HFFc6 (cell line): ENCODE data around the gene RPS3. TPM values are rescaled to one million over a fixed set of nuclear protein-coding genes. Genes with fewer than 3 reads are reported as not detected.

ENCODE experiments used
- DNase-seq: peaks from one replicate; pipeline ENCODE4 v3.0.0-alpha.2; 2018
- H3K27ac Mint-ChIP-seq: 2 replicates; pipeline ENCODE4 v1.8.0; 2020; ENCODE audit warnings: mild to moderate bottlenecking, mixed read lengths
- H3K27me3 Mint-ChIP-seq: 2 replicates; pipeline ENCODE4 v1.8.0; 2021; ENCODE audit warnings: mild to moderate bottlenecking, moderate library complexity, mixed read lengths; ENCODE audit not compliant: insufficient read depth
- H3K36me3 Mint-ChIP-seq: 2 replicates; pipeline ENCODE4 v1.8.0; 2021; ENCODE audit warnings: low read depth, mixed read lengths
- H3K4me1 Mint-ChIP-seq: 2 replicates; pipeline ENCODE4 v1.8.0; 2020; ENCODE audit warnings: low read depth, mixed read lengths
- H3K4me3 Mint-ChIP-seq: 2 replicates; pipeline ENCODE4 v1.8.0; 2020; ENCODE audit warnings: mild to moderate bottlenecking, moderate library complexity, mixed read lengths
- H3K9me3 Mint-ChIP-seq: 2 replicates; pipeline ENCODE4 v1.8.0; 2020; ENCODE audit warnings: mild to moderate bottlenecking, mixed read lengths
- total RNA-seq, 6 experiments: library from RNA; stranded (reverse); fragmentation: NEBNext Ultra II Directional; extraction: Animal tissue kit (Norgen Biotek cat#: 25700); gene quantifications; 2 replicates in 1 of 6; 3 replicates in 5 of 6; pipeline ENCODE4 v1.2.3, GENCODE V29; 2021
- TF ChIP-seq, protein P1 (sequence below): fragments of 200-600 bp; sonication (generic); IDR thresholded peaks from 2 replicates; pipeline ENCODE4 v1.5.0; 2021; ENCODE audit warnings: antibody characterized with exemption, mild to moderate bottlenecking

RPS3 gene
- total RNA-seq, 6 experiments from 2014 or later = 1,897 to 2,167 (median 1,932) TPM

DNA sequence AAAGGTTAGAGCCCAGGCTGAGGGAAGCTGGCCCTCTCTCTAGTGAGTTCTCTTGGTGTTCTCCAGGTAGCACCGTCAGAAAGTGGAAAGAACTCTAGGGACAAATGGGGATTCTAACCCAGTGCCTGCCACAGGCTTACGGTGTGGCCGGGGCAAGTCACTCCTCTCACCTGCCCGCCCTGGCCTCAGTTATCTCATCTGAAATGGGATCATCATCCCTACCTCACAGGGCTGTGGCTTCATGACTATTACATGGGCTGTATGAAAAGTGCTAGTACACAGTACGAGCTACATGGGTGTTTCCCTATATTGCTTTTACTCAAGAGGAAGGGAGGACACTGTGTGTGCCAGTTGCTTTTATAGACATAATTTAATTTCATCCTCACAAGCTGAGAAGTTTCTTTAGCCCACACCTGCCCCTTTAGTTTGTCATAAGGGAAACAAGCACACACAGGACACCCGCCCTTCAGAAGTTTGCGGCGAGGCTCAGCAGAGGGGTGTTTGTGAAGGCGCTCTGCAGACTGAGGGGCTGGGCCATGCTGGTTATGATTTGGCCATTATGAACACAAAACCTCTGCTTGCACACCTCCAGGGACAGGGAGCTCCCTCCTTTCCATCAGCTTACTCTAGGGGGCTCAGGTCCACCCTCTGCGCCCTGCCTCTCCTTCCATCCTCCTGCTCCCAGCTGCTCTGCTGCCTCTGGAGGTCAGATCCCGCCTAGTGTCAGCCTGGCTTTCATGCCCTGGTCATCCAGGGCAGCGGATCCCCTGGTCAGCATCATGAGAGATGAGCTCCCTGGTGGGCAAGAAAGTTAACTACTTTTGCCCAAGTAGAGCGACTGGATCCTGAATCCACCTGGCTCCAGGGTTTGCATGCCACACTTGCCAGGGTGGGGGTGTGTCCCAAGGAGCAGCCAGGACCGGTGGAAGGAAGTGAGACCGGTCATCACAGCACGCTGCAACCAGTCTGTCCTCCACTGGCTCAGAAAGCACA, 32.5 kb downstream of the RPS3 start:
- no peak overlapping the region for H3K27ac Mint-ChIP-seq
- H3K27me3 Mint-ChIP-seq = peaks cover 55% of the 10 kb centered on the region
- H3K4me1 Mint-ChIP-seq = peaks cover 4% of the 10 kb centered on the region; the same call in 1 of the 2 replicates
- no peak overlapping the region for H3K4me3 Mint-ChIP-seq
- peaks cover 4% of the 10 kb centered on the region for H3K36me3 Mint-ChIP-seq
- peaks cover 8% of the 10 kb centered on the region for H3K9me3 Mint-ChIP-seq
- TF ChIP-seq, protein P1, sequence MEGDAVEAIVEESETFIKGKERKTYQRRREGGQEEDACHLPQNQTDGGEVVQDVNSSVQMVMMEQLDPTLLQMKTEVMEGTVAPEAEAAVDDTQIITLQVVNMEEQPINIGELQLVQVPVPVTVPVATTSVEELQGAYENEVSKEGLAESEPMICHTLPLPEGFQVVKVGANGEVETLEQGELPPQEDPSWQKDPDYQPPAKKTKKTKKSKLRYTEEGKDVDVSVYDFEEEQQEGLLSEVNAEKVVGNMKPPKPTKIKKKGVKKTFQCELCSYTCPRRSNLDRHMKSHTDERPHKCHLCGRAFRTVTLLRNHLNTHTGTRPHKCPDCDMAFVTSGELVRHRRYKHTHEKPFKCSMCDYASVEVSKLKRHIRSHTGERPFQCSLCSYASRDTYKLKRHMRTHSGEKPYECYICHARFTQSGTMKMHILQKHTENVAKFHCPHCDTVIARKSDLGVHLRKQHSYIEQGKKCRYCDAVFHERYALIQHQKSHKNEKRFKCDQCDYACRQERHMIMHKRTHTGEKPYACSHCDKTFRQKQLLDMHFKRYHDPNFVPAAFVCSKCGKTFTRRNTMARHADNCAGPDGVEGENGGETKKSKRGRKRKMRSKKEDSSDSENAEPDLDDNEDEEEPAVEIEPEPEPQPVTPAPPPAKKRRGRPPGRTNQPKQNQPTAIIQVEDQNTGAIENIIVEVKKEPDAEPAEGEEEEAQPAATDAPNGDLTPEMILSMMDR = peak; percentile 16; the same call in 1 of the 2 replicates
- DNase-seq = no peak

DNA sequence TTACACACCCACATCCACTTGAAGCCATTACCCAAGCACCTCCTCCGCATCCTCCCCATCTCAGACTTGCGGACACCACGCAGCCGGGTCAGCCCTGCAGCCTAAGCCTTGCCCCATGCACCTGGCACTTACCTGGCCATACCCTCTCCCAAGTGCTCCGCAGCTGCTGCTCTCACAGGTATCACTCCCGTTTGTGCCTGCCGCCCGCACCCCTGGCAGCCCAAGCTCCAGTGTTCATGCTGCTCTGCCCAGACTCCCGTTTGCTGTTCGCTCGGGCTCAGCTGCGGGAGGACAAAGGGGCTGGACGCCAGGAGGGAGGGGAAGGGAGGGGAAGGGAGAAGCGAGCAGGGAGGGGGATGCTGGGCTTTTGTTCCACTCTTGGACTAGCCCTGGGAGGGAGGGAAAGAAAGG, 33.6 kb downstream of the RPS3 start, which contains the start of gene KLHL35:
Gene KLHL35, minus strand, starts transcription at position 293 of the 411 bp plus-strand sequence. CDS start 2,574 bp downstream, outside the sequence.
- Mint-ChIP-seq H3K36me3 (peaks cover 4% of the 10 kb centered on the region), H3K4me1 (peaks cover 8% of the 10 kb centered on the region), H3K4me3 (no peak within 1 kb of the TSS), H3K27ac (no peak within 1 kb of the TSS), H3K27me3 (peaks cover 55% of the 10 kb centered on the region), H3K9me3 (peaks cover 8% of the 10 kb centered on the region)
- TF ChIP-seq, protein P1 = no peak
- DNase-seq = no peak

DNA sequence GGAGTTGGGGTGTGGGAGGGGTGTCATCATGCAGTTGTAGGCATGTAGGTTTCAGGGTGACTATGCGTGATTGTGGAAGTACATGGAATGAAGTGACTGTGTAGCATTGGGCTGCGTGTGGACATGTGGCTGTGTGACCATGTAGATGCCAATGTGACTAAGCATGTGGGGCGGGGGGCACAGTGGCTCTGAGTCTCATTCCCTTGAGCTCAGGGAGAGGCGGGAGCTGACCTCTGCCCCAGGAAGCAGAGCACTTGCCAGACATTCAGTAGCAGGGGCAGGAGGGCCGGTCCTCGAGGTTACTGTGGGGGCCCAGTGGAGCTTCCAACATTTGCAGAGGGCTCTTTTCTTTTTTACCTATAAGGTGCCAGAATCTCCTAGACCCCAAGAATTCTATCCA, 34.1 kb downstream of the RPS3 start:
- peaks cover 8% of the 10 kb centered on the region for H3K9me3 Mint-ChIP-seq
- DNase-seq = no peak
- TF ChIP-seq, protein P1 = no peak
- no peak overlapping the region for H3K4me3 Mint-ChIP-seq
- H3K27ac Mint-ChIP-seq = no peak overlapping the region
- peaks cover 51% of the 10 kb centered on the region for H3K27me3 Mint-ChIP-seq
- H3K36me3 Mint-ChIP-seq = peaks cover 4% of the 10 kb centered on the region
- peaks cover 14% of the 10 kb centered on the region for H3K4me1 Mint-ChIP-seq

DNA sequence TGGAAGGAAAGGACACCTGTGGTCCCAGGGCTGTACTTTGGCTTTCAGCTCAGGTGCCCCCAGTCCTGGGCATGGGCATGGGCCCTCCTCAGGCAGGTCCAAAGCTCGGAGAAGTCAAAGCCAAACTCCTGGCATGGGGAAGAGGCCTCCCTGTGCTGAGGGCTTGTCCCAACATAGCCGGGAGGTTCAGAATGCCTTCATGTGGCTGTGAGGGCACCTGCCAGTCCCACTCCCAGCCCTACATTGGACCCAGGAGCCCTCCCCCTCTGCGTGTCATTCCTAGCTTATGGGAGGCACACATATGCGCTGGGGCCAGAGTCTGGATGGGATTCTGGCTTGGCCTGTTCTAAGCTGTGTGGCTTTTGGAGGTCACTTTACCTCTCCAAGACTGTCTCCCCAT, 34.7 kb downstream of the RPS3 start:
- H3K4me1 Mint-ChIP-seq = peaks cover 19% of the 10 kb centered on the region
- H3K9me3 Mint-ChIP-seq = peaks cover 8% of the 10 kb centered on the region
- H3K27ac Mint-ChIP-seq = no peak overlapping the region
- TF ChIP-seq, protein P1 = no peak
- DNase-seq = no peak
- H3K4me3 Mint-ChIP-seq = no peak overlapping the region
- H3K36me3 Mint-ChIP-seq = peaks cover 4% of the 10 kb centered on the region
- peaks cover 45% of the 10 kb centered on the region for H3K27me3 Mint-ChIP-seq

DNA sequence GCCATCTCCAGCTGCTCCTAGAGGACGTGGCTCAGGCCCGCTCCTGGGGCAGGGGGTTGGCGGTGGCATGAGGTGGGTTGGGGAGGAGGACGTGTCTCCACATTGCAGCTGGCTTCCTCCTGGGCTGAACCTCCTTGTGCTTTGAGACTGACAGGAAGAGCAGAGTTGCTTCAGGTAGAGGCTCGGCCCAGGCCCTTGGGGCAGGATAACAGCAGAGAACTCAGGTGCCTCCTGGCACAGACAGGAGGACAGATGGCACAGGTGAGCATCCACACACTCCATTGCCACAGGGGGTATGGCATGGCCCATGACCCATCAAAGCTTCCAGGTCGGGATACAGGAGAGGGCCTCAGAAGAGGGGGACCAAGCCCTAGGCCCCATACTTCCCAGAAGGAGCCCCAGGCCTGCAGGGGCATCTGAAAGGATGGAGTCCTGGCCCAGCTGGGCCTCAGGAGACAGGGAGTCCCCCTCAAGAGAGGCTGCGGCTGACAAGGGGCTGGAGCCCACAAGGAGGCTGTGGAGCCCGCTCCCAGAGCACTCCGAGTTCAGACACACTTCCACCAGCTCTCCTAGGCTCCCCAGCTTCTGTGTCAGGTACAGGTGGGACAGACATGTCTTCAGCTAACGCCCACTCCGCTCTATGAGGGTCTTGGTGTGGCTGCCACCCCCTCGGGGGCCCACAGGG, 35.7 kb downstream of the RPS3 start:
- H3K9me3 Mint-ChIP-seq = peaks cover 3% of the 10 kb centered on the region; the same call in 1 of the 2 replicates
- peaks cover 41% of the 10 kb centered on the region for H3K27me3 Mint-ChIP-seq
- H3K27ac Mint-ChIP-seq = no peak overlapping the region
- H3K36me3 Mint-ChIP-seq = no peaks in the 10 kb centered on the region
- DNase-seq = no peak
- H3K4me1 Mint-ChIP-seq = peaks cover 15% of the 10 kb centered on the region
- H3K4me3 Mint-ChIP-seq = no peak overlapping the region
- TF ChIP-seq, protein P1 = no peak
